Stomach (tissue), 4 donors: ENCODE data around the gene TTC21A.

Experiments used
- POLR2A ChIP-seq, 4 donors: fragments of 450-650 bp; IDR thresholded peaks; one replicate each; pipeline ENCODE4 v1.6.1; 2016; ENCODE audit warnings: antibody characterized with exemption in 4 of 4, control low read depth in 2 of 4, mild to moderate bottlenecking in 1 of 4, moderate library complexity in 1 of 4
- POLR2AphosphoS5 ChIP-seq, 3 donors: sonication (generic); formaldehyde crosslinking; IDR thresholded peaks; one replicate each; pipeline ENCODE4 v1.6.1; 2016; ENCODE audit warnings: antibody characterized with exemption in 3 of 3
- TF ChIP-seq, protein P1 (sequence below), 7 experiments: fragments of 450-650 bp in 4 of 7; fragments of 200-600 bp in 3 of 7; sonication (generic) in 3 of 7; IDR thresholded peaks; one replicate each; pipeline ENCODE4 v1.5.1; 2016 to 2019; ENCODE audit warnings: antibody characterized with exemption in 7 of 7, control low read depth in 2 of 7, mild to moderate bottlenecking in 1 of 7

DNA sequence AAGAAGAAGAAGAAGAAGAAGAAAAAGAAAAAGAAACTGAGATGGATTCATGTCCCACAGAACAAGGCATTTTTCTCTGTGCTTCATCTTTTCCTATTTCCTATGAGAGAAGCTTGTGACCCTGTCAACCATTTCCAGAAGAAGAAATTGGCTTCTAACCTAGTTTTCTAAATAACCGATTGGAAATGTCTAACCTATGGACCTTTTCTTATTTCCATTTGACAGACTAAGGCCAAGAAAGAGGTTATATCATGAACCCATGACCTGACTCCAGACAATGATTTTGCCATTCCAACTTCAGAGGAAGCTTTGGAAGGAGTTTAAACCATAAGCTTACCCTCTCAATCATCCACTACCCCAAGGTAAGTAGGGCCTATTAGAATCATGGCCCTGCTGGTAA lies 62.2 kb downstream of the TTC21A start:
- TF ChIP-seq, protein P1, sequence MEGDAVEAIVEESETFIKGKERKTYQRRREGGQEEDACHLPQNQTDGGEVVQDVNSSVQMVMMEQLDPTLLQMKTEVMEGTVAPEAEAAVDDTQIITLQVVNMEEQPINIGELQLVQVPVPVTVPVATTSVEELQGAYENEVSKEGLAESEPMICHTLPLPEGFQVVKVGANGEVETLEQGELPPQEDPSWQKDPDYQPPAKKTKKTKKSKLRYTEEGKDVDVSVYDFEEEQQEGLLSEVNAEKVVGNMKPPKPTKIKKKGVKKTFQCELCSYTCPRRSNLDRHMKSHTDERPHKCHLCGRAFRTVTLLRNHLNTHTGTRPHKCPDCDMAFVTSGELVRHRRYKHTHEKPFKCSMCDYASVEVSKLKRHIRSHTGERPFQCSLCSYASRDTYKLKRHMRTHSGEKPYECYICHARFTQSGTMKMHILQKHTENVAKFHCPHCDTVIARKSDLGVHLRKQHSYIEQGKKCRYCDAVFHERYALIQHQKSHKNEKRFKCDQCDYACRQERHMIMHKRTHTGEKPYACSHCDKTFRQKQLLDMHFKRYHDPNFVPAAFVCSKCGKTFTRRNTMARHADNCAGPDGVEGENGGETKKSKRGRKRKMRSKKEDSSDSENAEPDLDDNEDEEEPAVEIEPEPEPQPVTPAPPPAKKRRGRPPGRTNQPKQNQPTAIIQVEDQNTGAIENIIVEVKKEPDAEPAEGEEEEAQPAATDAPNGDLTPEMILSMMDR (IDR thresholded peaks at IDR 0.05): no peak
- TF ChIP-seq POLR2A (IDR thresholded peaks at IDR 0.05) (no peak), POLR2AphosphoS5 (IDR thresholded peaks at IDR 0.05) (no peak)
